HG03439 (cell line): Measurements from ENCODE around the gene TNRC6A.

Experiments used
- ATAC-seq: cut with Tn5 transposase; IDR thresholded peaks from one replicate; pipeline ENCODE4 v1.9.1; 2021; ENCODE audit warnings: mild to moderate bottlenecking, moderate library complexity; ENCODE audit not compliant: unreplicated experiment

Gene TNRC6A

GRCh38 chr16:24863582-24864437 is 134.4 kb downstream of the TNRC6A start:
- ATAC-seq: no peak

- ATAC-seq: no peak
These were observed 139.6 kb downstream of the TNRC6A start for GRCh38 chr16:24869033-24869432.

- ATAC-seq: no peak
These were observed 142.4 kb downstream of the TNRC6A start for GRCh38 chr16:24871891-24872290.

- ATAC-seq: no peak
These were observed 143.6 kb downstream of the TNRC6A start for GRCh38 chr16:24873028-24873427.

GRCh38 chr16:24875466-24875865 is 146.0 kb downstream of the TNRC6A start:
- no peak for ATAC-seq
